ENCODE results near the gene CREB1. TPM values are rescaled to one million over a fixed set of nuclear protein-coding genes. Genes with fewer than 3 reads are reported as not detected.
A peak's percentile ranks its signal among the peaks of the same experiment; 100 is the strongest.

The CREB1 gene
- total RNA-seq, 4 donors from 2014 or later, result 31.1 to 51.5 (median 43.3) TPM

GRCh38 chr2:207612714-207613113 is 83.0 kb downstream of the CREB1 start:
- H3K4me1 ChIP-seq, result peaks cover 8 to 19% (median 18%) of the 10 kb centered on the region in 4 donors
- no peak for DNase-seq (ENCODE audit: extremely low spot score)
- no peaks in the 10 kb centered on the region for H3K27me3 ChIP-seq
- H3K27ac ChIP-seq (replicated peaks in 1 of 4), result no peak overlapping the region
- peaks cover 0 to 20% (median 0%) of the 10 kb centered on the region in 4 donors for H3K36me3 ChIP-seq
- no peak overlapping the region for H3K4me3 ChIP-seq
- intact Hi-C loops (cut with DNase I), result no loop called here
- no peak for TF ChIP-seq POLR2AphosphoS5 (IDR thresholded peaks at IDR 0.05)
- no peak for TF ChIP-seq POLR2A (IDR thresholded peaks at IDR 0.05; ENCODE audit: low read depth)
- no peak for TF ChIP-seq EP300 (IDR thresholded peaks at IDR 0.05)
- no peak for TF ChIP-seq CTCF (IDR thresholded peaks at IDR 0.05)
- H3K9me3 ChIP-seq, result no peaks in the 10 kb centered on the region
- 73% methylated on average over 4 of the region's 4 CpGs for WGBS

- no peak for TF ChIP-seq CTCF (IDR thresholded peaks at IDR 0.05)
- no peak for TF ChIP-seq EP300 (IDR thresholded peaks at IDR 0.05)
- no peak for TF ChIP-seq POLR2A (IDR thresholded peaks at IDR 0.05; ENCODE audit: low read depth)
- TF ChIP-seq POLR2AphosphoS5 (IDR thresholded peaks at IDR 0.05), result no peak
- 97% methylated on average over 2 of the region's 2 CpGs for WGBS
- no peaks in the 10 kb centered on the region for H3K9me3 ChIP-seq
- H3K27me3 ChIP-seq, result no peaks in the 10 kb centered on the region
- H3K4me1 ChIP-seq, result peaks cover 8 to 23% (median 21%) of the 10 kb centered on the region in 4 donors
- H3K4me3 ChIP-seq, result no peak overlapping the region
- no peak for DNase-seq (ENCODE audit: extremely low spot score)
- intact Hi-C loops (cut with DNase I), result no loop called here
- H3K27ac ChIP-seq (replicated peaks in 1 of 4), result no peak overlapping the region
- H3K36me3 ChIP-seq, result peaks cover 0 to 20% (median 3%) of the 10 kb centered on the region in 4 donors
Observed at GRCh38 chr2:207614824-207615223, 85.1 kb downstream of the CREB1 start.

- Histone ChIP-seq H3K36me3 (peaks cover 0 to 29% (median 10%) of the 10 kb centered on the region in 4 donors), H3K9me3 (no peaks in the 10 kb centered on the region), H3K27me3 (no peaks in the 10 kb centered on the region), H3K4me1 (peaks cover 8 to 23% (median 21%) of the 10 kb centered on the region in 4 donors), H3K4me3 (no peak overlapping the region), H3K27ac (replicated peaks in 1 of 4) (peak overlapping the region; percentile 81 to 87 (median 82))
- TF ChIP-seq POLR2AphosphoS5 (IDR thresholded peaks at IDR 0.05) (no peak), POLR2A (IDR thresholded peaks at IDR 0.05; ENCODE audit: low read depth) (no peak), CTCF (IDR thresholded peaks at IDR 0.05) (no peak), EP300 (IDR thresholded peaks at IDR 0.05) (no peak)
- intact Hi-C loops (cut with DNase I), result no loop called here
- no peak for DNase-seq (ENCODE audit: extremely low spot score)
- WGBS, result 61% methylated on average over 4 of the region's 4 CpGs
Observed at GRCh38 chr2:207616185-207616584, 86.4 kb downstream of the CREB1 start.

GRCh38 chr2:207617011-207617671 is 87.4 kb downstream of the CREB1 start:
- TF ChIP-seq POLR2AphosphoS5 (IDR thresholded peaks at IDR 0.05) (peak in 1 of 2 donors; percentile 63), CTCF (IDR thresholded peaks at IDR 0.05) (no peak)
- Histone ChIP-seq H3K9me3 (no peaks in the 10 kb centered on the region), H3K4me1 (peaks cover 8 to 29% (median 23%) of the 10 kb centered on the region in 4 donors), H3K27ac (replicated peaks in 1 of 4) (peak overlapping the region; percentile 81 to 87 (median 82)), H3K27me3 (no peaks in the 10 kb centered on the region), H3K36me3 (peaks cover 0 to 36% (median 16%) of the 10 kb centered on the region in 4 donors), H3K4me3 (peak overlapping the region in 2 of 4 donors; percentile 22 to 34)
- intact Hi-C loops (cut with DNase I), result no loop called here
- no peak for DNase-seq (ENCODE audit: extremely low spot score)
- 39% methylated on average over 6 of the region's 6 CpGs for WGBS
